ENCODE results near the gene CLASP2.

Gene CLASP2

DNA sequence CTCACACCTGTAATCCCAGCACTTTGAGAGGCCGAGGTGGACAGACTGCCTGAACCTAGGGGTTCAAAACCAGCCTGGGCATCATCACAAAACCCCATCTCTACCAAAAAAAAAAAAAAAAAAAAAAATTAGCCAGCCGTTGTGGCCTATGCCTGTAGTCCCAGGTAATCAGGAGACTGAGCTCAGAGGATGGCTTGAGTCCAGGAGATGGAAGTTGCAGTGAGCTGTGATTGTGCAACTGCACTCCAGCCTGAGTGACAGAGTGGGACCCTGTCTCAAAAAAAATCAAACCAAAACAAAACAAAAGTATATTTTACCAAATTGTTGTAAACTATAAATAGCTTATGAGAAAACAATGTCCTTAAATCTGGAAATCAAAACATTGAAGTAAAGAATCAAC is 243.2 kb downstream of the CLASP2 start:
- Histone ChIP-seq H3K4me2 (ENCODE audit: low read depth, low read length, poor library complexity, severe bottlenecking) (no peak overlapping the region), H3K27me3 (ENCODE audit: low read length) (no peaks in the 10 kb centered on the region), H3K9me3 (ENCODE audit: insufficient read depth, low read length) (peaks cover under 1% of the 10 kb centered on the region; the same call in 1 of the 2 replicates), H2AFZ (ENCODE audit: low read depth, low read length, severe bottlenecking) (no peak overlapping the region), H3K79me2 (ENCODE audit: insufficient read depth, low read length) (no peaks in the 10 kb centered on the region), H3F3A (ENCODE audit: insufficient read depth) (no peaks in the 10 kb centered on the region), H3K9ac (ENCODE audit: low read length) (no peak overlapping the region), H3K27ac (ENCODE audit: low read depth, low read length) (no peak overlapping the region), H4K20me1 (ENCODE audit: low read depth, low read length) (no peaks in the 10 kb centered on the region), H3K9me2 (replicated peaks; ENCODE audit: insufficient read depth, low read length) (no peaks in the 10 kb centered on the region), H3K4me3 (ENCODE audit: insufficient read depth, low read length, poor library complexity, severe bottlenecking) (no peak overlapping the region), H3K36me3 (ENCODE audit: low read length) (no peaks in the 10 kb centered on the region)
- TF ChIP-seq, protein P1, sequence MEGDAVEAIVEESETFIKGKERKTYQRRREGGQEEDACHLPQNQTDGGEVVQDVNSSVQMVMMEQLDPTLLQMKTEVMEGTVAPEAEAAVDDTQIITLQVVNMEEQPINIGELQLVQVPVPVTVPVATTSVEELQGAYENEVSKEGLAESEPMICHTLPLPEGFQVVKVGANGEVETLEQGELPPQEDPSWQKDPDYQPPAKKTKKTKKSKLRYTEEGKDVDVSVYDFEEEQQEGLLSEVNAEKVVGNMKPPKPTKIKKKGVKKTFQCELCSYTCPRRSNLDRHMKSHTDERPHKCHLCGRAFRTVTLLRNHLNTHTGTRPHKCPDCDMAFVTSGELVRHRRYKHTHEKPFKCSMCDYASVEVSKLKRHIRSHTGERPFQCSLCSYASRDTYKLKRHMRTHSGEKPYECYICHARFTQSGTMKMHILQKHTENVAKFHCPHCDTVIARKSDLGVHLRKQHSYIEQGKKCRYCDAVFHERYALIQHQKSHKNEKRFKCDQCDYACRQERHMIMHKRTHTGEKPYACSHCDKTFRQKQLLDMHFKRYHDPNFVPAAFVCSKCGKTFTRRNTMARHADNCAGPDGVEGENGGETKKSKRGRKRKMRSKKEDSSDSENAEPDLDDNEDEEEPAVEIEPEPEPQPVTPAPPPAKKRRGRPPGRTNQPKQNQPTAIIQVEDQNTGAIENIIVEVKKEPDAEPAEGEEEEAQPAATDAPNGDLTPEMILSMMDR (IDR thresholded peaks at IDR 0.05; ENCODE audit: insufficient read depth, low read length, poor library complexity, severe bottlenecking): no peak
- TF ChIP-seq EZH2phosphoT487 (conservative IDR thresholded peaks at IDR 0.05; ENCODE audit: low read length): no peak

DNA sequence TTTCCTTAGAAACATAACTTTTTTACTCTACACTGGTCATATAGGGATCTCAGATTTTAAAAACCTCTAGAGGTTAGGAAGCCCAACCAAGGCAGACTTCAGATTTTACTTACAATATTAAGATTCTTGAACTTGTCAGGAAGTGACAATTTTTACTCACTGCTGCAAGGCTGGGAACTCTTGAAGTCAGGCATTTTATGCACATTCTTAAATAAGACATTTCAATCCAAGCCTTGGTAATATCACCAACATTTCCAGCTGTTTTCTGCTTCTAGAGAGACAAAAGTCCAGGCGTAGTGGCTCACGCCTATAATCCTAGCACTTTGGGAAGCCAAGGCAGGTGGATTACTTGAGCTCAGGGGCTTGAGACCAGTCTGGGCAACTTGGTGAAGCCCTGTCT is 244.2 kb downstream of the CLASP2 start:
- Histone ChIP-seq H3K9ac (ENCODE audit: low read length) (no peak overlapping the region), H3K4me2 (ENCODE audit: low read depth, low read length, poor library complexity, severe bottlenecking) (no peak overlapping the region), H3K27me3 (ENCODE audit: low read length) (no peaks in the 10 kb centered on the region), H2AFZ (ENCODE audit: low read depth, low read length, severe bottlenecking) (no peak overlapping the region), H3K79me2 (ENCODE audit: insufficient read depth, low read length) (no peaks in the 10 kb centered on the region), H3K4me3 (ENCODE audit: insufficient read depth, low read length, poor library complexity, severe bottlenecking) (no peak overlapping the region), H3K9me2 (replicated peaks; ENCODE audit: insufficient read depth, low read length) (no peaks in the 10 kb centered on the region), H3K9me3 (ENCODE audit: insufficient read depth, low read length) (no peaks in the 10 kb centered on the region), H3F3A (ENCODE audit: insufficient read depth) (no peaks in the 10 kb centered on the region), H3K36me3 (ENCODE audit: low read length) (no peaks in the 10 kb centered on the region), H3K27ac (ENCODE audit: low read depth, low read length) (no peak overlapping the region), H4K20me1 (ENCODE audit: low read depth, low read length) (no peaks in the 10 kb centered on the region)
- TF ChIP-seq EZH2phosphoT487 (conservative IDR thresholded peaks at IDR 0.05; ENCODE audit: low read length): no peak
- TF ChIP-seq, protein P1 (IDR thresholded peaks at IDR 0.05; ENCODE audit: insufficient read depth, low read length, poor library complexity, severe bottlenecking): no peak

DNA sequence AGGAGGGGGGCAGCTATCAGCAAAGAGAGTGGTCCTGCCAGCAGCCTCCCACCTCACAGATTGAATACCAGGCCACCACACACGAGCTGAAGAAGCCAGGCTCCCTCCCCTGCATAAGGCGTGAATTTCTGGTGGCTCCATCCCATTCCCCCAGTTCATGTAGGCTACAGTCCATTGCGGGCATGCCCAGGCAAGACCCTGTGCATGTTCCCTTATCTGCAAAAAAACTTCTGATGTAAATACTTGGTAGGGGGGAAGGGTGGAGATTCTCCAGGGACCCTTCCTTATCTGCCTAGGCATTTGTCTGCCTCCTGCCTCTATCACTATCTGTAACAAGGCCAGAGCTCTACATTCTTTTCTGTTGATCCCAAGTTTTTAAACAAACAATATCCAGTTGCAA is 250.3 kb downstream of the CLASP2 start:
- no peak overlapping the region for H3K9ac ChIP-seq (ENCODE audit: low read length)
- no peaks in the 10 kb centered on the region for H3K27me3 ChIP-seq (ENCODE audit: low read length)
- no peak overlapping the region for H3K27ac ChIP-seq (ENCODE audit: low read depth, low read length)
- no peaks in the 10 kb centered on the region for H3F3A ChIP-seq (ENCODE audit: insufficient read depth)
- H3K9me2 ChIP-seq (replicated peaks; ENCODE audit: insufficient read depth, low read length): no peaks in the 10 kb centered on the region
- no peaks in the 10 kb centered on the region for H3K9me3 ChIP-seq (ENCODE audit: insufficient read depth, low read length)
- H3K36me3 ChIP-seq (ENCODE audit: low read length): no peaks in the 10 kb centered on the region
- no peaks in the 10 kb centered on the region for H3K79me2 ChIP-seq (ENCODE audit: insufficient read depth, low read length)
- H2AFZ ChIP-seq (ENCODE audit: low read depth, low read length, severe bottlenecking): no peak overlapping the region
- no peak overlapping the region for H3K4me2 ChIP-seq (ENCODE audit: low read depth, low read length, poor library complexity, severe bottlenecking)
- no peaks in the 10 kb centered on the region for H4K20me1 ChIP-seq (ENCODE audit: low read depth, low read length)
- H3K4me3 ChIP-seq (ENCODE audit: insufficient read depth, low read length, poor library complexity, severe bottlenecking): no peak overlapping the region
- no peak for TF ChIP-seq EZH2phosphoT487 (conservative IDR thresholded peaks at IDR 0.05; ENCODE audit: low read length)
- TF ChIP-seq, protein P1 (IDR thresholded peaks at IDR 0.05; ENCODE audit: insufficient read depth, low read length, poor library complexity, severe bottlenecking): no peak

Data from SU-DHL-6 (cell line).